GM12878 (cell line): ENCODE data around the gene CTDNEP1. TPM values are rescaled to one million over a fixed set of nuclear protein-coding genes. Genes with fewer than 3 reads are reported as not detected.

Experiments
- ATAC-seq: fragments of 200-7000 bp; cut with Tn5 transposase; 3 replicates; pipeline ENCODE4 v1.9.1; 2020; ENCODE audit warnings: mild to moderate bottlenecking, moderate library complexity
- BruUV-seq: library from RNA; stranded (reverse); fragments of 400-500 nt; replicated peaks from 2 replicates; lab custom pipeline; 2021; lab: Mats Ljungman, UMichigan
- CTCF ChIA-PET: fragments of 300-600 bp; sonication (Branson Sonifier 250); formaldehyde crosslinking; extraction: SDS; loops from one replicate; lab custom pipeline; 2021; ENCODE audit warnings: inconsistent platforms; lab: Yijun Ruan, JAX
- POLR2A ChIA-PET: fragments of 350-600 bp; formaldehyde crosslinking; extraction: SDS; loops from one replicate; lab custom pipeline; 2021; ENCODE audit warnings: inconsistent platforms; lab: Charles Lee
- RAD21 ChIA-PET: fragments of 300-600 bp; sonication (Branson Sonifier 250); formaldehyde crosslinking; loops from one replicate; lab custom pipeline; 2023; ENCODE audit warnings: antibody characterized with exemption; ENCODE audit not compliant: unreplicated experiment; lab: Charles Lee
- SMC1A ChIA-PET: fragments of 300-600 bp; sonication (Branson Sonifier 250); formaldehyde crosslinking; loops from one replicate; lab custom pipeline; 2023; ENCODE audit not compliant: unreplicated experiment, uncharacterized antibody; lab: Charles Lee
- DNase-seq: peaks from one replicate; pipeline ENCODE4 v3.0.0-alpha.2; 2011; ENCODE audit warnings: low read depth, low spot score
- FAIRE-seq: peaks from 3 replicates; lab custom pipeline; 2011; peaks lifted over from hg19 to GRCh38; lab: Jason Lieb, UNC
- H2AFZ ChIP-seq: 2 replicates; pipeline ENCODE4 v1.6.0; 2011; ENCODE audit warnings: low read depth, low read length, control low read depth; ENCODE audit not compliant: control insufficient read depth
- H3K27ac ChIP-seq: 2 replicates; pipeline ENCODE4 v1.5.1; 2011; ENCODE audit warnings: control low read depth; ENCODE audit not compliant: control insufficient read depth, insufficient read depth
- H3K27me3 ChIP-seq, 2 experiments: replicated peaks in 1 of 2; 2 replicates each; pipeline versions ENCODE4 v1.6.0 to v1.6.1; 2011; ENCODE audit warnings: low read length in 1 of 2; ENCODE audit not compliant: control insufficient read depth in 2 of 2, insufficient read depth in 2 of 2
- H3K36me3 ChIP-seq, 2 experiments: 2 replicates each; pipeline ENCODE4 v1.5.1; 2011; ENCODE audit warnings: low read length in 1 of 2; ENCODE audit not compliant: control insufficient read depth in 2 of 2, insufficient read depth in 2 of 2
- H3K4me1 ChIP-seq: 2 replicates; pipeline ENCODE4 v1.6.1; 2011; ENCODE audit warnings: mild to moderate bottlenecking, low read length, moderate library complexity, mixed read lengths; ENCODE audit not compliant: control insufficient read depth, insufficient read depth
- H3K4me2 ChIP-seq: 2 replicates; pipeline ENCODE4 v1.6.0; 2011; ENCODE audit warnings: control low read depth; ENCODE audit not compliant: control insufficient read depth, insufficient read depth
- H3K4me3 ChIP-seq: fragments of 200-600 bp; sonication (generic); 2 replicates; pipeline ENCODE4 v1.5.1; 2016
- H3K79me2 ChIP-seq: 2 replicates; pipeline ENCODE4 v1.6.0; 2011; ENCODE audit warnings: low read length; ENCODE audit not compliant: control insufficient read depth, insufficient read depth
- H3K9ac ChIP-seq: 2 replicates; pipeline ENCODE4 v1.8.0; 2011; ENCODE audit warnings: low read length, control low read depth, mixed read lengths; ENCODE audit not compliant: control insufficient read depth, insufficient read depth
- H3K9me3 ChIP-seq: replicated peaks from 3 replicates; pipeline ENCODE4 v1.5.1; 2011; ENCODE audit warnings: mild to moderate bottlenecking, low read length; ENCODE audit not compliant: control insufficient read depth, insufficient read depth
- H4K20me1 ChIP-seq: 2 replicates; pipeline ENCODE4 v1.6.0; 2011; ENCODE audit not compliant: control insufficient read depth, insufficient read depth
- BHLHE40 ChIP-seq, 2 experiments: fragments of 450-650 bp in 1 of 2; IDR thresholded peaks; 2 replicates each; pipeline ENCODE4 v1.6.1; 2011 to 2017; ENCODE audit warnings: low read depth in 2 of 2, borderline replicate concordance in 1 of 2, improper control_type of control experiment in 1 of 2, low read length in 1 of 2, mild to moderate bottlenecking in 1 of 2
- FOXK2 ChIP-seq: fragments of 450-650 bp; IDR thresholded peaks from 2 replicates; pipeline ENCODE4 v1.6.1; 2017; ENCODE audit warnings: mild to moderate bottlenecking, moderate library complexity
- JUNB ChIP-seq: IDR thresholded peaks from 2 replicates; pipeline ENCODE4 v1.6.1; 2016; ENCODE audit warnings: antibody characterized with exemption, mild to moderate bottlenecking
- JUND ChIP-seq: IDR thresholded peaks from 2 replicates; pipeline ENCODE4 v1.6.1; 2012; ENCODE audit warnings: low read depth, mild to moderate bottlenecking, low read length, improper control_type of control experiment, moderate library complexity
- KAT2A ChIP-seq: conservative IDR thresholded peaks from 2 replicates; pipeline ENCODE4 v1.6.1; 2011; ENCODE audit warnings: low read depth, low read length; ENCODE audit not compliant: control insufficient read depth
- LARP7 ChIP-seq: fragments of 450-650 bp; IDR thresholded peaks from 2 replicates; pipeline ENCODE4 v1.6.1; 2017; ENCODE audit warnings: mild to moderate bottlenecking
- MEF2A ChIP-seq: IDR thresholded peaks from 2 replicates; pipeline ENCODE4 v1.6.1; 2011; ENCODE audit warnings: low read depth, mild to moderate bottlenecking, low read length, moderate library complexity; ENCODE audit not compliant: insufficient read depth
- NR2F1 ChIP-seq: fragments of 450-650 bp; conservative IDR thresholded peaks from 2 replicates; pipeline ENCODE4 v1.6.1; 2017; ENCODE audit warnings: mild to moderate bottlenecking
- WRNIP1 ChIP-seq: IDR thresholded peaks from 2 replicates; pipeline ENCODE4 v1.6.1; 2011; ENCODE audit warnings: low read depth, low read length, improper control_type of control experiment, borderline replicate concordance
- WGBS: methylation state at CpG from one replicate; pipeline ENCODE4 v1.1.6; 2016; ENCODE audit warnings: low lambda C conversion rate; ENCODE audit not compliant: insufficient replicate concordance, insufficient coverage; ENCODE audit errors: missing lambda C conversion rate; 5-methylcytosine and 5-hydroxymethylcytosine counted together
- in situ Hi-C: fragments of 300-500 bp; cut with MboI; formaldehyde crosslinking; loops from 9 replicates; pipeline ENCODE4 v1.14.3; 2018; ENCODE audit warnings: mixed read lengths
- intact Hi-C: fragments of 100-400 bp; cut with micrococcal nuclease; formaldehyde crosslinking; loops from one replicate; pipeline ENCODE4 v1.14.2; 2022; ENCODE audit not compliant: unreplicated experiment
- polyA plus RNA-seq, 11 experiments: library from polyadenylated mRNA; depleted of rRNA in 4 of 11; unstranded in 6 of 11; stranded (reverse) in 5 of 11; fragments of >200 nt; fragmentation: Nextera tagmentation in 4 of 11; fragmentation: Illumina TruSeq in 1 of 11; extraction: Ambion mirVana in 4 of 11; extraction: Trizol in 1 of 11; gene quantifications; 1 replicate in 1 of 11; 2 replicates in 10 of 11; pipeline versions ENCODE4 v1.2.1 to v1.2.3, GENCODE V29; 2011 to 2016; ENCODE audit warnings: inconsistent platforms in 2 of 11, missing spikeins in 2 of 11, low read depth in 1 of 11
- total RNA-seq, 4 experiments: library from RNA; depleted of rRNA in 3 of 4; stranded (reverse); fragments of >200 nt in 3 of 4; fragmentation: Illumina TruSeq in 1 of 4; extraction: Trizol in 1 of 4; gene quantifications; 2 replicates each; pipeline versions ENCODE4 v1.2.1 to v1.2.3, GENCODE V29; 2013 to 2021
- TF ChIP-seq, protein P1 (sequence below): fragments of 450-650 bp; IDR thresholded peaks from 2 replicates; pipeline ENCODE4 v1.6.1; 2017; ENCODE audit warnings: mild to moderate bottlenecking
- TF ChIP-seq, protein P2 (sequence below): IDR thresholded peaks from 2 replicates; pipeline ENCODE4 v1.6.1; 2011; ENCODE audit warnings: low read depth, low read length, improper control_type of control experiment, borderline replicate concordance

CTDNEP1 gene
- total and polyA plus RNA-seq, 10 of the 15 experiments (the other 5 are each of a cell fraction or from before 2014, with no cell fraction given): 23.7 to 176 (median 30.3) TPM

DNA sequence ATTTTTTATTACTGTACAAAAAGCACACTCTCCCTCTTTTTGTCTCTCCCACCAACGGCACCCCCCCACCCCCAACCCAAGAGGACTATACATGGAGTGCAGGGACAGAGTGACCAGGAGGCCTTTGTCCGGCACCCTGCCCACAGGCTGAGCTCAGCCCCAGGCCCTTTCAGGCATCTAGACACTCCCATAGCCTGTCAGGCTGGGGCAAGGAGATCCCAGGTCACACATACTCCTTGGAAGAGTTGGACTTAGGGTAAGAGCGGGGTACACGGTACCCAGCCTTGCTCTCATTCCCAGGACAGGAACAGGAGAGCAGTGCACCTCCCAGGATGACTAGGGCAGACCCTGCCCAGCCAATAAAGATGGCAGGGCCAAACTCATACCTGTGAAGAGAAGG is 8.6 kb upstream of the CTDNEP1 start:
- SMC1A ChIA-PET: no interaction called here

DNA sequence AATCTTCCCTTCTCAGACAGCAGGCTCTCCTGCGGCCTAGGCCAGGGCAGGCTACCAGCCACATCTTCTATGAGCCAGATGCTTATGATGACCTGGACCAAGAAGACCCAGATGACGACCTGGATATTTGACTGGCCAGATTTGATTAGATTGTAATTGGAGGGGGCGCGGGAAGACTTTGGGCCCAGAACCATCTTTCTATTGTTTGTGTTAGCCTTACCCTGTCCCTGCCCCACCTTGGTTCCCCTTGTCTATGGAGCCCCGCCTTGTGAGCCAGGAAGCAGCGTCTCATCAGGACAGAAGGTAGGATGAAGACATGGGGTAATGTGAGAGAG is 8.0 kb upstream of the CTDNEP1 start:
- no TSS peak for BruUV-seq
- ChIA-PET RAD21 (no interaction called here), POLR2A (no interaction called here), CTCF (interaction anchor here (0.7 kb wide), 1 partner anchor 23 kb away, joined by 3 read pairs; no protein-coding TSS in a partner anchor), SMC1A (interaction anchor here (1.4 kb wide), 1 partner anchor 10 kb away, joined by 5 read pairs; no protein-coding TSS in a partner anchor)
- Histone ChIP-seq H3K4me1 (peaks cover 17% of the 10 kb centered on the region), H3K4me3 (no peak overlapping the region), H2AFZ (no peak overlapping the region), H3K27me3 (peaks cover 3 to 5% of the 10 kb centered on the region in 2 experiments; a peak in 2 of 4 replicates), H3K9ac (no peak overlapping the region), H4K20me1 (no peaks in the 10 kb centered on the region), H3K79me2 (no peaks in the 10 kb centered on the region), H3K27ac (no peak overlapping the region), H3K36me3 (peaks cover 1 to 13% of the 10 kb centered on the region in 2 experiments; a peak in 2 of 4 replicates), H3K9me3 (no peaks in the 10 kb centered on the region), H3K4me2 (no peak overlapping the region)
- FAIRE-seq (no peak), ATAC-seq (no peak), DNase-seq (no peak)
- in situ Hi-C loops (no loop called here), intact Hi-C loops (no loop called here)
- TF ChIP-seq BHLHE40 (IDR thresholded peaks at IDR 0.05; ENCODE audit: borderline replicate concordance in 1 of 2, low read depth in 2 of 2, low read length in 1 of 2) (no peak), WRNIP1 (no peak), LARP7 (no peak), NR2F1 (no peak), JUND (no peak), FOXK2 (no peak), JUNB (no peak), KAT2A (no peak)
- TF ChIP-seq, protein P1, sequence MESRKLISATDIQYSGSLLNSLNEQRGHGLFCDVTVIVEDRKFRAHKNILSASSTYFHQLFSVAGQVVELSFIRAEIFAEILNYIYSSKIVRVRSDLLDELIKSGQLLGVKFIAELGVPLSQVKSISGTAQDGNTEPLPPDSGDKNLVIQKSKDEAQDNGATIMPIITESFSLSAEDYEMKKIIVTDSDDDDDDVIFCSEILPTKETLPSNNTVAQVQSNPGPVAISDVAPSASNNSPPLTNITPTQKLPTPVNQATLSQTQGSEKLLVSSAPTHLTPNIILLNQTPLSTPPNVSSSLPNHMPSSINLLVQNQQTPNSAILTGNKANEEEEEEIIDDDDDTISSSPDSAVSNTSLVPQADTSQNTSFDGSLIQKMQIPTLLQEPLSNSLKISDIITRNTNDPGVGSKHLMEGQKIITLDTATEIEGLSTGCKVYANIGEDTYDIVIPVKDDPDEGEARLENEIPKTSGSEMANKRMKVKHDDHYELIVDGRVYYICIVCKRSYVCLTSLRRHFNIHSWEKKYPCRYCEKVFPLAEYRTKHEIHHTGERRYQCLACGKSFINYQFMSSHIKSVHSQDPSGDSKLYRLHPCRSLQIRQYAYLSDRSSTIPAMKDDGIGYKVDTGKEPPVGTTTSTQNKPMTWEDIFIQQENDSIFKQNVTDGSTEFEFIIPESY: no peak
- TF ChIP-seq, protein P2, sequence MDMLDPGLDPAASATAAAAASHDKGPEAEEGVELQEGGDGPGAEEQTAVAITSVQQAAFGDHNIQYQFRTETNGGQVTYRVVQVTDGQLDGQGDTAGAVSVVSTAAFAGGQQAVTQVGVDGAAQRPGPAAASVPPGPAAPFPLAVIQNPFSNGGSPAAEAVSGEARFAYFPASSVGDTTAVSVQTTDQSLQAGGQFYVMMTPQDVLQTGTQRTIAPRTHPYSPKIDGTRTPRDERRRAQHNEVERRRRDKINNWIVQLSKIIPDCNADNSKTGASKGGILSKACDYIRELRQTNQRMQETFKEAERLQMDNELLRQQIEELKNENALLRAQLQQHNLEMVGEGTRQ: no peak
- 92% methylated on average over 6 of the region's 6 CpGs for WGBS

More for the DNA sequence above, 8.6 kb upstream of the CTDNEP1 start:
- ATAC-seq: no peak
- H3K4me1 ChIP-seq: peaks cover 17% of the 10 kb centered on the region
- ChIA-PET RAD21 (no interaction called here), CTCF (interaction anchor here (0.7 kb wide), 1 partner anchor 22 kb away, joined by 3 read pairs; no protein-coding TSS in a partner anchor), POLR2A (no interaction called here)
- no TSS peak for BruUV-seq
- no peaks in the 10 kb centered on the region for H3K79me2 ChIP-seq
- peaks cover 3 to 5% of the 10 kb centered on the region in 2 experiments; a peak in 2 of 4 replicates for H3K27me3 ChIP-seq
- peaks cover 0 to 8% of the 10 kb centered on the region in 2 experiments; a peak in 2 of 4 replicates for H3K36me3 ChIP-seq
- no peak for FAIRE-seq
- no peak for DNase-seq
- intact Hi-C loops: no loop called here
- TF ChIP-seq MEF2A (no peak), JUNB (no peak)
- TF ChIP-seq, all 136 proteins: peak for 0
- Histone ChIP-seq H3K4me2 (no peak overlapping the region), H3K9me3 (no peaks in the 10 kb centered on the region), H3K9ac (no peak overlapping the region), H3K27ac (no peak overlapping the region), H4K20me1 (no peaks in the 10 kb centered on the region), H3K4me3 (no peak overlapping the region), H2AFZ (no peak overlapping the region)
- in situ Hi-C loops: no loop called here
- 82% methylated on average over 4 of the region's 4 CpGs for WGBS
